ENCODE measurements around the gene MUC22.

GRCh38 chr6:31011153-31011552, 879 bp downstream of the MUC22 start:
- TF ChIP-seq CTCF (IDR thresholded peaks at IDR 0.05; ENCODE audit: low read depth, low read length) (no peak), POLR2A (IDR thresholded peaks at IDR 0.05; ENCODE audit: extremely low read depth, insufficient read length) (no peak), MAX (IDR thresholded peaks at IDR 0.05; ENCODE audit: low read depth, low read length) (no peak), MYC (IDR thresholded peaks at IDR 0.05; ENCODE audit: low read depth, low read length) (no peak)

Data from NB4 (cell line).